NCI-H1092 treated with DMSO at 0.1 percent for 48 hours (cell line): Measurements from ENCODE around the gene ZNF736.
"Not testable (repeated sequence)": the region's sequence is repeated elsewhere in the genome, so short reads cannot be mapped to it uniquely, and the experiment has no call there.

ENCODE experiments used
- DNase-seq: peaks from one replicate; lab custom pipeline; 2025; lab: John Stamatoyannopoulos, UW

The ZNF736 gene

GRCh38 chr7:64313740-64314491 lies at the start of gene ZNF736:
Gene ZNF736 (plus strand): TSS chr7:64313961. CDS start chr7:64314151, 190 bp downstream.
- DNase-seq = peak; percentile 98

- DNase-seq = no peak
These were observed 47.3 kb upstream of the ZNF736 start for GRCh38 chr7:64266341-64266919.

GRCh38 chr7:64277630-64278029 lies 36.1 kb upstream of the ZNF736 start:
- no peak for DNase-seq

GRCh38 chr7:64294701-64295420 lies 18.9 kb upstream of the ZNF736 start:
- DNase-seq = no peak

GRCh38 chr7:64297418-64297817 lies 16.3 kb upstream of the ZNF736 start:
- DNase-seq = not testable (repeated sequence)

- no peak for DNase-seq
These were observed 12.9 kb upstream of the ZNF736 start for GRCh38 chr7:64300641-64301405.

GRCh38 chr7:64307254-64308015 lies 6.3 kb upstream of the ZNF736 start:
- DNase-seq = peak; percentile 98

DNA sequence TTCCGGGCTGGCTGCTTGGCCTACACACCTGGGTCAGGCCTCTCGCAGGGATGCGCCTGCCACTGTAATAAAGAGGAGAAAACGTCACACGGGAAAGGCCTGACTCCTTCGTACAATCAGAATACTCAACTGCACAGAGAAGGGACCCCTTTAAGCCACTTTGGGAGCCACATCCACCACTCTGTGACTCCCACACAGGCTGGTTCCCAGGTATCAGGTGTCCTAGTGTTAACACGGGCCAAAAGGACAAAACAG lies 5.8 kb upstream of the ZNF736 start:
- DNase-seq = no peak

DNA sequence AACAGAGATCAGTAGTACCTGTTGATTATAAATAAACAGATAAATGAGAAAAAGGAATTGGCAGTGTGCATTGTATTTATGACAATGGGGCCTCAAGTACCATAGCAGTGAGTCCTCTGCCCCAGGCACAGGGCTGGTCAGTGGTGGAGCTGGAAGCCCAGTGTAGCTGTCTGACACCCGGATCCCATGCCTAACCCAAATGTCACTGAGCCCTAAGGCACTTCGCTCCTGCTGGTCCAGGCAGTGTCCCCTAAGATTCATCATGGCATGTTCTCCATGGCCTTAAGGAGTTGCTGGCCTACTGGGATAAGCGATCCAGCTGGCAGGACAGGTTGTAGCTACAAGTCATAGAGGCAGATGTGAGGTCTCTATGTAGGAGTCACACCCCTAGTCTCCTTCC lies 3.3 kb upstream of the ZNF736 start:
- DNase-seq = no peak

DNA sequence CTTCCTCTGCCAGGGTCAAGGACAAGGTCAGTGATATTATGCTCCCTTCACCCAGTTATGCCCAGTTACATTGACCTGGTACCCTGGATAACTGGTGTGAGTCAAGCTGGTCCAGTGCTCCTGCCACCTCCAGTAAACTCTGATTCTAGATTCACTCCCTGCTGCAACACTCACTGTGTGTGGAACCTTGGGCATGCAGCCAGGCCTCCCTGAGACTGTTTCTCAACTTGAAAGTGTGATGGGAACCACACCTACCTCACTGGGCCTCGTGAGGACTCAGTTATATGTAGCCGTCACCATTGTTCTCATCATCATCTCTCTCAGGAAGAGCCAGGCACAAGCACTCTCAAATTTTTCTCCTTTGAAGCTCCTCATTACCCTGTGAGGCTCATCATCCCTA lies 935 bp upstream of the ZNF736 start:
- DNase-seq = no peak

GRCh38 chr7:64314566-64314965 lies 805 bp downstream of the ZNF736 start:
- DNase-seq = no peak

DNA sequence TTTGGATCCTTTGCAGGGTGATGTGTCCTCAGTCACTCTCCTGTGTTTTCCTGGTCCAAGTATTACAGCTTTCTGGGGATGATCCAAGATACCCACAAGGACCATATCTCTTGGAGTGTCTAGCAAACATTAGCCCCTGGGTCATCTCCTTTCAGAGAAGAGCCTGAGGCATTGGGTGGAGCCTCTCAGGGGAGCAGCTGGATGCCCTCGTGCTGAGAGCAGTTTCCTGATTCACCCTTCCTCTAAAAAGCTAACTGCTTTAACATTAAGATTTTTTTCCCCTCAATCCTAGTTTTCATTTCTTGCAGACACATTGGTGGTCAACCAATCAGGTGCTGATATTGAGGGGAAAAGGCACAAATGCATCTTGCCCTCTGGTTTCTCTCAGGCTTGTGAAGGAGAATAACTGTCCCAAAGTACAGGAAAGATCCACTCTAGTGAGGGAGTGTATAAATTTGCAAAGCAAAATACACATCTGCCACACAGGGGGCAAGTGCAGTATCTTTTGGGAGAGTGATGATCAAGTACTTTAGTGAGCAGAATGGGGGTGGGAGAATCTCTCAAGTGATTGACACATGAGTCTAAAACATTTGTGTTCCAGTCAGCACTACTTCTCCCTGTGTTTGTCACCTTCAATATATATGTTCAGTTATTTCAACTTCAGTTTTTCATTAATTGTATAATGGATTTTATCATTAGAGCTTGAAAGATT lies 2.4 kb downstream of the ZNF736 start:
- DNase-seq = not testable (repeated sequence)

DNA sequence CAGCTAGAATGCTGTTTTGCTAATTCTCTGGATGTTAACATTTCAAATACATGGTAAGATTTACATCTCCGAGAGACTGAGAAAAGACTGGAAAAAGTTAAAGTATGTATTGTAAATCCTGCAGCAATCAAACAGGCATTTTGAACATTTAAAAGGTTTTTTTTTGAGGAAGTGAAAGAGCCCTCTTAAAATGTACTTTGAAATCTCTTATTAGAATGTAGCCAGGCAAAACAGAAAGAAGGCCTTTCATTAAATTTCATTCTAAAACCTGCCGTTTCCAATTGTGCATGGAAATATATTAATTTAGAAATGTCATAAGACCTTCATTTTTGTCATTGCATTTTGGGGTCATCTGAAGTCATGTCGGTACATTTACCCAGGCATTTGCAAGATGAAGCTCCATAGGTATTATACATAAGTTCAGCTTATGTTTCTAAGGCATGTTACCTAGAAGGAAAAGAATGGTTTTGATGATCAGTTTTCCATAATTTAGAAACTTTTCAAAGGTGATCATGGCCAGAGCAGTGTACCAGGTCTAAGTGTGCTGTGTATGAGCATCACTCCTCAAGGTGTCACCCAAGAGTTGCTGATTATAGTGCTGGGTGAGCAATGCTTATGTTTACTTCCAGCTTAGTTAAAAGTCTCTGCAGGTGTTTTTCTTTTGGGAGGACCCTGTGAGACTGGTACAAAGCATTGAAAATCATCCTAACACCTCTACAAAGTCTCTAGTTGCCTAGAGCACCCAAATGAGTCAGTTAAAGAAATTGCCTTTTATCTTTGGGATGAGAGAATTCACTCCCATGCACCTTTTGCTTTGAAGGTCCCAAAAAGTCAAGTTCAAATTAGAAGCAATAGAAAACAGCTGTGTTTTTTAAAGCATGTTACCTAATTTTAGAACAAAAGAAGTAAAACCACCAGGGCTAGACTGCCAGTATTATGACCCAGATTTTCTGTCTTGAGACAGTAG lies 7.1 kb downstream of the ZNF736 start:
- DNase-seq = no peak

- DNase-seq = not testable (repeated sequence)
These were observed 10.4 kb downstream of the ZNF736 start for GRCh38 chr7:64324166-64324565.

DNA sequence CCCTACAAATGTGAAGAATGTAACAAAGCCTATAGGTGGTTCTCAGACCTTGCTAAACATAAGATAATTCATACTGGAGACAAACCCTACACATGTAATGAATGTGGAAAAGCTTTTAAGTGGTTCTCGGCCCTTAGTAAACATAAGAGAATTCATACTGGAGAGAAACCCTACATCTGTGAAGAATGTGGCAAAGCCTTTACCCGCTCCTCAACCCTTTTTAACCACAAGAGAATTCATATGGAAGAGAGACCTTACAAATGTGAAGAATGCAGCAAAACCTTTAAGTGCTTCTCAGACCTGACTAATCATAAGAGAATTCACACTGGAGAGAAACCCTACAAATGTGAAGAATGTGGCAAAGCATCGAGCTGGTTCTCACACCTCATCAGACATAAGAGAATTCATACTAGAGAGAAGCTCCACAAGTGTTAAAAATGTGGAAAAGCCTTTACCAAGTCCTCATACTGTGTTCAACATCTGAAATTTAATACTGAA lies 35.0 kb downstream of the ZNF736 start:
- not testable (repeated sequence) for DNase-seq

DNA sequence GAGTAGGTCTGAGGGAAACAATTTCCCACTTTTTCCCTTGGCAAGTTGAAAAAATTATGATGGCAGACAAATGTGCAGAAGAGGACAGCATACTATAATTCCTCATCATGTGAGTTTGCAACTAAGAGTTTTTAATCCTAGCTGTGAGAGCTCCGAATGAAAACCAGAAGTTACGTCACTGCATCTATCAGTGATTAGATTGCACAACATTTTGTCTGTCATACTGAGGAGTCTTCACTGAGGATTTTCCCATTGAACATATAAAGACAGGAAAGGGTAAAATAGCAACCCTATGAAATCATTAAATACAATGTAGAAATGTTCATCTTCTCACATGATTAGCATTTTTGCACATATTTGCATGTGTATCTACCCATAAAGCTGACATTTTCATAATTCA lies 45.8 kb downstream of the ZNF736 start:
- no peak for DNase-seq

DNA sequence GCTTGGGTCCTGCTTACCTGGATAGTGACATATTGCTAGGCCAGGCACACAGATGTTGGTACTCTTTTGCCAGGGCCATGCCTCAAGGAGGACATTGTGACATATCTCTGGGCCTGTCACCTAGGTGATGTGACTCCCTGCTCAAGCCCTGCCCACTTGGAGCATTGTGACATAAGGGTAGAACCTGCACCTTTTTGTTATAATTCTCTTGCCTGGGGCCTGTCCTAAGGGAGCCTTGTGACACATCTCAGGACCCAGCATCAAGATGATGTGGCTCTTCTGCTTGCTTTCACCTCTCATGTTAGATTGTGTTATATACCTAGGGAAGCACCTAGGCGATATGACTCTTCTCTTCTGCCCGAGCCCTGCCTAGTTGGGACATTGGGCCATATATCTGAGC lies 57.4 kb downstream of the ZNF736 start:
- DNase-seq = no peak

- no peak for DNase-seq
These were observed 59.3 kb downstream of the ZNF736 start for GRCh38 chr7:64373017-64373416.

DNA sequence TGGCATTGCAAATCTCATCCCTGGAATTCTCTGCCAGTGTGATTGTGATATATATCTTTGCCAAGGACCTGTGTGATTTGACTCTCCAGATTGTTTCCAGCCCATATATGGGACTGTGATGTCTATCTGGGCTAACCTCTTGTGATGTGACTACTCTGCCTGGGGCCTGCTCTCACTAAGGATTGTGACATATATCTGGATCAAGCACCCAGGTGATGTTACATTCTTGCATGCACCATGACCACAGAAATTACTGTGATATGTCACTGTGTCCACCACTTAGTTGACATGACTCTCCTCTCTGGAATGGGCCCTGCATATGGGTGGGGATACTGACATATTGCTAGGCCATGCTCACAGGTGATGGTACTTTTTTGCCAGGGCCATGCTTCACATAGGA lies 86.6 kb downstream of the ZNF736 start:
- no peak for DNase-seq
